ENCODE data around the gene TPSG1. TPM values are rescaled to one million over a fixed set of nuclear protein-coding genes. Genes with fewer than 3 reads are reported as not detected.
"Not testable (repeated sequence)": the region's sequence is repeated elsewhere in the genome, so short reads cannot be mapped to it uniquely, and the experiment has no call there.

TPSG1 gene
- total RNA-seq, 4 donors from 2014 or later: 1.6 TPM; not detected in 3

DNA sequence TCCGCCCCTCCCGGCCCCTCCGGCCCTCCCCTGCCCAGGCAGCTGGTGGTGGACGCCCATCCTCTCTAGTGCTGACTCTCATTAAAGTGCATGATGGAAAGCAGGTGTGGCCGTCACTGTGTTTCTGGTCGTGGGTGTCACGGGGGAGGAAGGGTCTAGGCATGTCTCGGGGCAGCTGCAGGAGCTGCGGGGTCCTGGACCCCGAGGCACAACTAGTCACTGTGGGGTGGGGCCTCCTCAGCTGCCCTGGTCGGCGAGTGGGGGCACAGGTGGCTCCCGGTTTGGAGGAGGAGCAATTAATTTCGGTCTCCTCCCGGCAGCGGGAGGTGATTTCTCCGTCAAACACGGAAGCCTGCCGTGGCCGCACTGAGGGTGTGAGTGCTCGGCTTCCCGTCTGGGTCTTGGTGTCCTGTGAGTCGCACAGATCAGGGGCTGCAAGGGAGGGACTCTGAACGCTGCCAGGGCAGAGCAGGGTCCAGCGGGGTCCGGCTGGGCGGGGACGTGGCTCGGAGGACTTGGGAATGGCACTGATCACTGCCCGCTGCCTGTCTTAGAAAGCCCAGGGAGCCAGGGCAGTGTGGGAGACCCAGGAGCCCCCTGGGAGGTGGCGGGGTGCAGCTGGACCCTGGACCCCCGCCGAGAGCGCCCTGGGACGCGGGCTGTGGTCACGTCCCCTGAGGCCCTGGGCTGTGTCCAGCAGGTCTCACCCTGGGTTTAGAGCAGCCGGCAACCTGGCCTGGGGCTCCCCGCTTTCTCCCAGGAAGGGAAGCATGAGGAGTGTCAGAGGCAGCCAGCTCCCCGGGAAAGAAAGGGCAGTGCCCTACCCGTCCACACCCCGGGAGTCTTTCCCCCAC, 34.1 kb upstream of the TPSG1 start:
- Histone ChIP-seq H3K27me3 (peaks cover 86% of the 10 kb centered on the region), H3K4me1 (peaks cover 8% of the 10 kb centered on the region), H3K9me3 (no peaks in the 10 kb centered on the region), H3K36me3 (no peaks in the 10 kb centered on the region), H3K27ac (no peak overlapping the region), H3K4me3 (peak overlapping the region; percentile 28)
- TF ChIP-seq POLR2A (IDR thresholded peaks at IDR 0.05) (no peak), EP300 (IDR thresholded peaks at IDR 0.05) (no peak), POLR2AphosphoS5 (IDR thresholded peaks at IDR 0.05) (no peak)
- TF ChIP-seq, protein P1, sequence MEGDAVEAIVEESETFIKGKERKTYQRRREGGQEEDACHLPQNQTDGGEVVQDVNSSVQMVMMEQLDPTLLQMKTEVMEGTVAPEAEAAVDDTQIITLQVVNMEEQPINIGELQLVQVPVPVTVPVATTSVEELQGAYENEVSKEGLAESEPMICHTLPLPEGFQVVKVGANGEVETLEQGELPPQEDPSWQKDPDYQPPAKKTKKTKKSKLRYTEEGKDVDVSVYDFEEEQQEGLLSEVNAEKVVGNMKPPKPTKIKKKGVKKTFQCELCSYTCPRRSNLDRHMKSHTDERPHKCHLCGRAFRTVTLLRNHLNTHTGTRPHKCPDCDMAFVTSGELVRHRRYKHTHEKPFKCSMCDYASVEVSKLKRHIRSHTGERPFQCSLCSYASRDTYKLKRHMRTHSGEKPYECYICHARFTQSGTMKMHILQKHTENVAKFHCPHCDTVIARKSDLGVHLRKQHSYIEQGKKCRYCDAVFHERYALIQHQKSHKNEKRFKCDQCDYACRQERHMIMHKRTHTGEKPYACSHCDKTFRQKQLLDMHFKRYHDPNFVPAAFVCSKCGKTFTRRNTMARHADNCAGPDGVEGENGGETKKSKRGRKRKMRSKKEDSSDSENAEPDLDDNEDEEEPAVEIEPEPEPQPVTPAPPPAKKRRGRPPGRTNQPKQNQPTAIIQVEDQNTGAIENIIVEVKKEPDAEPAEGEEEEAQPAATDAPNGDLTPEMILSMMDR (IDR thresholded peaks at IDR 0.05): no peak
- peak in 1 of 2 donors; percentile 56 for DNase-seq (ENCODE audit: low spot score in 2 of 2)
- WGBS: 20% methylated on average over 5 of the region's 42 CpGs

DNA sequence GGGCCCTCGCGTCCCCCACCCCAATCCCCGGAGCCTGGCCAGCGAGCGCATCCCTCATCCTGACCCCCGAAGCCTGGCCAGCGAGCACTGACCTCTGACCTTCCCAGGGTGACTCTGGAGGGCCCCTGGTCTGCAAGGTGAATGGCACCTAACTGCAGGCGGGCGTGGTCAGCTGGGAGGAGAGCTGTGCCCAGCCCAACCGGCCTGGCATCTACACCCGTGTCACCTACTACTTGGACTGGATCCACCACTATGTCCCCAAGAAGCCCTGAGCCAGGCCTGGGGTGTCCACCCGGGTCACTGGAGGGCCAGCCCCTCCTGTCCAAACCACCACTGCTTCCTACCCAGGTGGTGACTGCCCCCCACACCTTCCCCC, 33.1 kb upstream of the TPSG1 start:
- Histone ChIP-seq H3K36me3 (no peaks in the 10 kb centered on the region), H3K4me3 (no peak overlapping the region), H3K4me1 (peaks cover 8% of the 10 kb centered on the region), H3K9me3 (no peaks in the 10 kb centered on the region), H3K27me3 (peaks cover 78% of the 10 kb centered on the region), H3K27ac (no peak overlapping the region)
- TF ChIP-seq EP300 (IDR thresholded peaks at IDR 0.05): no peak
- TF ChIP-seq, protein P1 (IDR thresholded peaks at IDR 0.05): no peak
- no peak for TF ChIP-seq POLR2AphosphoS5 (IDR thresholded peaks at IDR 0.05)
- no peak for TF ChIP-seq POLR2A (IDR thresholded peaks at IDR 0.05)
- WGBS: 43% methylated on average over 1 of the region's 12 CpGs
- DNase-seq (ENCODE audit: low spot score in 2 of 2): peak in 1 of 2 donors; percentile 63

DNA sequence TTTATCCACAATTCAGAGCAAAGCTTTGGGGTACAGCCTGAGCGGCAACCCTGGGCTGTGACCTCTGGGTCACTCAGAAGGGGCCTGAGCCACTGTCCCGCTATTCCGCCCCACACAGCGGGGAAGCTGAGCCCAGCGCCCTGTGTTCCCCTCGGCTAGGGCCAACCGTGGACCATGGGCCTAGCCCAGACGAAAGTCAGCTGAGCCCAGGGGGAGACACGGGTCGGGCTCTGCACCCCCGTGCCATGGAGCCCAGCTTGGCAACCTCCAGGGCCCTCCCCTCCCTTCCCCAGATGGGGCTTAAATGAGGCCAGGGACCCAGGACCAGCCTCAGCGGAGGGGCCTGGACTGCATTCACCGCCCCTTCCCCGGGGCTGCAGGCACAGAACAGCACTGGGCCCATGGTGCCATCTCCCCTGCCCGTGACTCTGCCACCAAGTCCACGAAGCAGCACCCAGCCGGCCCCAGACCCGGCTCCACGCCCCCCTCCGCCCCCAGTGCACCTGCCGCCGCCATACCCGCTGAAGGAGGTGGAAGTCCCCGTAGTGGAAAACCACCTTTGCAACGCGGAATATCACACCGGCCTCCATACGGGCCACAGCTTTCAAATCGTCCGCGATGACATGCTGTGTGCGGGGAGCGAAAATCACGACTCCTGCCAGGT, 32.6 kb upstream of the TPSG1 start:
- Histone ChIP-seq H3K27ac (no peak overlapping the region), H3K4me3 (no peak overlapping the region), H3K36me3 (no peaks in the 10 kb centered on the region), H3K4me1 (peaks cover 8% of the 10 kb centered on the region), H3K27me3 (peaks cover 73% of the 10 kb centered on the region), H3K9me3 (no peaks in the 10 kb centered on the region)
- 73% methylated on average over 11 of the region's 34 CpGs for WGBS
- DNase-seq (ENCODE audit: low spot score in 2 of 2): peak in 1 of 2 donors; percentile 46
- TF ChIP-seq, protein P1 (IDR thresholded peaks at IDR 0.05): no peak
- TF ChIP-seq EP300 (IDR thresholded peaks at IDR 0.05) (no peak), POLR2AphosphoS5 (IDR thresholded peaks at IDR 0.05) (no peak), POLR2A (IDR thresholded peaks at IDR 0.05) (no peak)

DNA sequence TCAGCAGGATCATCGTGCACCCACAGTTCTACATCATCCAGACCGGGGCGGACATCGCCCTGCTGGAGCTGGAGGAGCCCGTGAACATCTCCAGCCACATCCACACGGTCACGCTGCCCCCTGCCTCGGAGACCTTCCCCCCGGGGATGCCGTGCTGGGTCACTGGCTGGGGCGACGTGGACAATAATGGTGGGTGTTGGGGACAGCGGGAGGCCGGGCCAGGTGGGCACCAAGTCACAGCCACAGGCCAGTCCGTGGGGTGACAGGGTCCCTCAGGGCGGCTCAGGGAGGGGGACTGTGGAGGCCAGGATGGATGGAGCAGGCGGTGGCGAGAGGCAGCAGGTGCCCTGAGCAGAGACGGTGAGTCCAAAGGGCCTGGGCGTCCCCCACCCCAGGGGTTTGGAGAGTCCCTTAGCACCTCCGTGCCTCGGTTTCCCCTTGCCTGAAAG, 31.8 kb upstream of the TPSG1 start:
- Histone ChIP-seq H3K4me3 (no peak overlapping the region), H3K27me3 (peaks cover 65% of the 10 kb centered on the region), H3K9me3 (no peaks in the 10 kb centered on the region), H3K36me3 (no peaks in the 10 kb centered on the region), H3K27ac (no peak overlapping the region), H3K4me1 (peaks cover 8% of the 10 kb centered on the region)
- WGBS: 70% methylated on average over 19 of the region's 22 CpGs
- peak in 1 of 2 donors; percentile 59 for DNase-seq (ENCODE audit: low spot score in 2 of 2)
- TF ChIP-seq POLR2AphosphoS5 (IDR thresholded peaks at IDR 0.05) (no peak), EP300 (IDR thresholded peaks at IDR 0.05) (no peak), POLR2A (IDR thresholded peaks at IDR 0.05) (no peak)
- TF ChIP-seq, protein P1 (IDR thresholded peaks at IDR 0.05): no peak

DNA sequence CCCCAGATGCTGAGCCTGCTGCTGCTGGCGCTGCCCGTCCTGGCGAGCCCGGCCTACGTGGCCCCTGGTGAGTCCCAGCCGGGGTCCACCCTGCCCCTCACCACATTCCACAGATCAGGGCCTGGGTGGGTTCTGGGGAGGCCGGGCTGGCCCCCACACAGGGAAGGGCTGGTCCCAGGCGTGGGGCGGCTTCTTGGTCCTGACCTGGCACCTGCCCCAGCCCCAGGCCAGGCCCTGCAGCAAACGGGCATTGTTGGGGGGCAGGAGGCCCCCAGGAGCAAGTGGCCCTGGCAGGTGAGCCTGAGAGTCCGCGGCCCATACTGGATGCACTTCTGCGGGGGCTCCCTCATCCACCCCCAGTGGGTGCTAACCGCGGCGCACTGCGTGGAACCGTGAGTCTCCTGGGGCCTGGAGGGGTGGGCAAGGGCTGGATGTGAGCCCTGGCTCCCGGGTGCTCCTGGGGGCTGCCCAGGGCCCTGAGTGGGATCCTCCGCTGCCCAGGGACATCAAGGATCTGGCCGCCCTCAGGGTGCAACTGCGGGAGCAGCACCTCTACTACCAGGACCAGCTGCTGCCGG, 31.3 kb upstream of the TPSG1 start:
- 73% methylated on average over 7 of the region's 23 CpGs for WGBS
- not testable (repeated sequence) for H3K9me3 ChIP-seq; H3K36me3 ChIP-seq; H3K4me3 ChIP-seq; H3K27ac ChIP-seq; H3K4me1 ChIP-seq; DNase-seq (ENCODE audit: low spot score in 2 of 2)
- H3K27me3 ChIP-seq: peaks cover 60% of the 10 kb centered on the region

DNA sequence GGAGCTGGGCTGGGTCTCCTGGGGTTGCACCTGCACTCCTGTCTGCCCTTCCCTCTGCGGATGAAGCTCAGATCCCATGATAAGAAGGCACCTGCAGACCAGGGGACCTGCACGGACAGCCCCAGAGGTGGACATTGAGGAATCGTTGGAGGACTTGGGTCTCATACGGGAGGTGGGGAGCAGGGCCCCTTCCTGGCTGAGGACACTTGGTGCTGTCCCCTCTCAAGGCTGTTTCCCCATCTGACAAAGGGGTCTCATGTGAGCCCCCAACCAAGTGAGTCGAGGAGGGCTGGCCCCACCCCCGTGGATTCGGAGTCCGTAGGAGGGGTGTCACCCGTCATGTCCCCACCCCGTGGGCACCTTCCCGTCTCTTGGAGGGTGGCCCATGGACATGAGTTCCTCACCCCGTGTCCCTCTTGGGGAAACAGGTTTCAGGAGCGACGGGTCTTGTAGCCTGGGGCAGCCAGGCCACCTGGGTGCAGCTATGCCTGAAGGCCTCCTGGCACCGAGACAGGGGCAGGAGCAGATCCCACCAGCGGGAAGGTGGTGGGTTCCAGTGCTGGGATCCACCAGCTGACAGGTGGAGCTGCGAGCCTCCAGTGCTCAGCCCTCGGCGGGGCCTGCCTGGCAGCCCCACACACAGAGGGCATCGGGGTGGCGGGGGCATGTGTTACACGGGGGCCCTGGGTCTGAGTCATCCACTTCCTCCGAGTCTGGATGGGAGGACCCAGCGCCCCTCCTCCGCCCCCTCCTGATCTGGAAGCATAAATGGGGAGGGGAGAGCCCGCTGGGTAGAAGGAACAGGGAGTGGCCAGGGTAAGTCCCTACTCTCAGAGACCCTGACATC, 30.4 kb upstream of the TPSG1 start, which contains the start of gene TPSD1:
TPSD1 (plus strand) TSS at position 794 of the 847 bp plus-strand sequence. CDS start 212 bp downstream, outside the sequence.
- H3K4me3 ChIP-seq, H3K36me3 ChIP-seq, H3K4me1 ChIP-seq, H3K9me3 ChIP-seq, H3K27ac ChIP-seq: not testable (repeated sequence)
- peak in 1 of 2 donors; percentile 56 for DNase-seq (ENCODE audit: low spot score in 2 of 2)
- H3K27me3 ChIP-seq: peaks cover 51% of the 10 kb centered on the region
- WGBS: no CpG with 5 or more reads among the region's 26 CpGs

DNA sequence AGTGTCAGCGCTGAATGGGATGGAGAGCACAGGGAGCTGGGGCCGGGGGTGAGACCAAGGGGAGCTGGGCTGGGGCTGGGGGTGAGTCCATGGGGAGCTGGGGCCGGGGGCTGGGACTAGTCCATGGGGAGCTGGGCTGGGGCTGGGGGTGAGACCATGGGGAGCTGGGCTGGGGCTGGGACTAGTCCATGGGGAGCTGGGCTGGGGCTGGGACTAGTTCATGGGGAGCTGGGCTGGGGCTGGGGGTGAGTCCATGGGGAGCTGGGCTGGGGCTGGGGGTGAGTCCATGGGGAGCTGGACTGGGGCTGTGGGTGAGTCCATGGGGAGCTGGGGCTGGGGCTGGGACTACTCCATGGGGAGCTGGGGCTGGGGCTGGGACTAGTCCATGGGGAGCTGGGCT, 29.8 kb upstream of the TPSG1 start:
- H3K4me1 ChIP-seq, H3K27ac ChIP-seq, H3K36me3 ChIP-seq, H3K4me3 ChIP-seq, H3K9me3 ChIP-seq: not testable (repeated sequence)
- H3K27me3 ChIP-seq: peaks cover 44% of the 10 kb centered on the region
- peak in 1 of 2 donors; percentile 55 for DNase-seq (ENCODE audit: low spot score in 2 of 2)
- no CpG with 5 or more reads among the region's 3 CpGs for WGBS
